CD4-positive, alpha-beta T cell (primary cell): ENCODE results near the gene RIPOR3. TPM values are rescaled to one million over a fixed set of nuclear protein-coding genes. Genes with fewer than 3 reads are reported as not detected.

Source experiments
- ATAC-seq: fragments of 200-7000 bp; cut with Tn5 transposase; one replicate; pipeline ENCODE4 v1.10.0; 2022; ENCODE audit warnings: mild to moderate bottlenecking; ENCODE audit not compliant: poor library complexity
- CTCF ChIA-PET: fragments of 350-600 bp; sonication (Branson Sonifier 250); formaldehyde crosslinking; loops from one replicate; lab custom pipeline; 2021; ENCODE audit warnings: antibody characterized with exemption, inconsistent platforms; lab: Charles Lee
- POLR2A ChIA-PET: fragments of 350-600 bp; sonication (Branson Sonifier 250); formaldehyde crosslinking; loops from one replicate; lab custom pipeline; 2021; ENCODE audit warnings: antibody characterized with exemption, inconsistent platforms; lab: Charles Lee
- DNase-seq, 14 experiments: peaks; one replicate each; pipeline ENCODE4 v3.0.0-alpha.2; 2013 to 2020; ENCODE audit warnings: mixed read lengths in 2 of 14
- H3K27ac ChIP-seq, 2 donors: one replicate each; pipeline versions ENCODE4 v1.5.1 to v1.7.0; 2013; ENCODE audit warnings: low read length in 2 of 2, low read depth in 1 of 2, mild to moderate bottlenecking in 1 of 2
- H3K27me3 ChIP-seq, 2 experiments: 1 replicate in 1 of 2; 2 replicates in 1 of 2; pipeline versions ENCODE4 v1.6.1 to v1.7.0; 2013; ENCODE audit warnings: low read length in 2 of 2, control low read depth in 1 of 2, mild to moderate bottlenecking in 1 of 2, moderate library complexity in 1 of 2; ENCODE audit not compliant: insufficient read depth in 2 of 2, control insufficient read depth in 1 of 2
- H3K36me3 ChIP-seq: one replicate; pipeline ENCODE4 v1.6.1; 2013; ENCODE audit warnings: low read length, control low read depth; ENCODE audit not compliant: insufficient read depth
- H3K4me1 ChIP-seq: one replicate; pipeline ENCODE4 v1.6.1; 2013; ENCODE audit warnings: low read length, control low read depth; ENCODE audit not compliant: insufficient read depth
- H3K4me3 ChIP-seq: one replicate; pipeline ENCODE4 v1.5.1; 2013; ENCODE audit warnings: mild to moderate bottlenecking, low read length, moderate library complexity
- H3K9me3 ChIP-seq, 2 experiments: 1 replicate in 1 of 2; 2 replicates in 1 of 2; pipeline versions ENCODE4 v1.6.1 to v1.7.0; 2013; ENCODE audit warnings: low read length in 2 of 2, mild to moderate bottlenecking in 2 of 2, control low read depth in 1 of 2, moderate library complexity in 1 of 2; ENCODE audit not compliant: control insufficient read depth in 1 of 2, insufficient read depth in 1 of 2
- H3K27ac Mint-ChIP-seq: one replicate; pipeline ENCODE4 v1.8.0; 2020; ENCODE audit warnings: mixed read lengths
- H3K27me3 Mint-ChIP-seq: one replicate; pipeline ENCODE4 v1.8.0; 2021; ENCODE audit warnings: mixed read lengths
- H3K36me3 Mint-ChIP-seq: one replicate; pipeline ENCODE4 v1.8.0; 2021; ENCODE audit warnings: low read depth, mixed read lengths
- H3K4me1 Mint-ChIP-seq: one replicate; pipeline ENCODE4 v1.8.0; 2021; ENCODE audit warnings: low read depth, mixed read lengths
- H3K4me3 Mint-ChIP-seq: one replicate; pipeline ENCODE4 v1.8.0; 2020; ENCODE audit warnings: mild to moderate bottlenecking, mixed read lengths
- H3K9me3 Mint-ChIP-seq: one replicate; pipeline ENCODE4 v1.8.0; 2020; ENCODE audit warnings: mixed read lengths
- intact Hi-C, 2 experiments: fragments of 100-400 bp; cut with DNase I in 1 of 2; cut with micrococcal nuclease in 1 of 2; formaldehyde crosslinking; loops; one replicate each; pipeline versions ENCODE4 v1.15.1 to v1.9.0; 2023 to 2025; cut with DNase I, micrococcal nuclease
- total RNA-seq, 174 experiments: library from RNA in 2 of 174; stranded (reverse) in 2 of 174; gene quantifications; one replicate each; pipeline ENCODE4 v1.2.3 and lab custom pipeline; 2021 to 2026
- TF ChIP-seq, protein P1 (sequence below): fragments of 200-600 bp; IDR thresholded peaks from one replicate; pipeline ENCODE4 v1.8.0; 2022; ENCODE audit warnings: antibody characterized with exemption, mild to moderate bottlenecking

The RIPOR3 gene
- total RNA-seq, 2 experiments from 2014 or later: not detected

GRCh38 chr20:50717974-50718761, 26.8 kb upstream of the RIPOR3 start:
- intact Hi-C loops: no loop called here
- TF ChIP-seq, protein P1, sequence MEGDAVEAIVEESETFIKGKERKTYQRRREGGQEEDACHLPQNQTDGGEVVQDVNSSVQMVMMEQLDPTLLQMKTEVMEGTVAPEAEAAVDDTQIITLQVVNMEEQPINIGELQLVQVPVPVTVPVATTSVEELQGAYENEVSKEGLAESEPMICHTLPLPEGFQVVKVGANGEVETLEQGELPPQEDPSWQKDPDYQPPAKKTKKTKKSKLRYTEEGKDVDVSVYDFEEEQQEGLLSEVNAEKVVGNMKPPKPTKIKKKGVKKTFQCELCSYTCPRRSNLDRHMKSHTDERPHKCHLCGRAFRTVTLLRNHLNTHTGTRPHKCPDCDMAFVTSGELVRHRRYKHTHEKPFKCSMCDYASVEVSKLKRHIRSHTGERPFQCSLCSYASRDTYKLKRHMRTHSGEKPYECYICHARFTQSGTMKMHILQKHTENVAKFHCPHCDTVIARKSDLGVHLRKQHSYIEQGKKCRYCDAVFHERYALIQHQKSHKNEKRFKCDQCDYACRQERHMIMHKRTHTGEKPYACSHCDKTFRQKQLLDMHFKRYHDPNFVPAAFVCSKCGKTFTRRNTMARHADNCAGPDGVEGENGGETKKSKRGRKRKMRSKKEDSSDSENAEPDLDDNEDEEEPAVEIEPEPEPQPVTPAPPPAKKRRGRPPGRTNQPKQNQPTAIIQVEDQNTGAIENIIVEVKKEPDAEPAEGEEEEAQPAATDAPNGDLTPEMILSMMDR: no peak
- H3K9me3 ChIP-seq: no peaks in the 10 kb centered on the region
- Mint-ChIP-seq H3K4me1 (no peaks in the 10 kb centered on the region), H3K36me3 (no peaks in the 10 kb centered on the region), H3K4me3 (no peak overlapping the region), H3K27me3 (peaks cover 12% of the 10 kb centered on the region), H3K9me3 (no peaks in the 10 kb centered on the region), H3K27ac (no peak overlapping the region)
- no peak for DNase-seq
- H3K4me3 ChIP-seq: no peak overlapping the region
- ATAC-seq: no peak
- H3K27me3 ChIP-seq: peaks cover 0 to 7% of the 10 kb centered on the region in 2 experiments
- ChIA-PET CTCF (no interaction called here), POLR2A (no interaction called here)
- no peaks in the 10 kb centered on the region for H3K36me3 ChIP-seq
- H3K27ac ChIP-seq: no peak overlapping the region
- no peaks in the 10 kb centered on the region for H3K4me1 ChIP-seq

DNA sequence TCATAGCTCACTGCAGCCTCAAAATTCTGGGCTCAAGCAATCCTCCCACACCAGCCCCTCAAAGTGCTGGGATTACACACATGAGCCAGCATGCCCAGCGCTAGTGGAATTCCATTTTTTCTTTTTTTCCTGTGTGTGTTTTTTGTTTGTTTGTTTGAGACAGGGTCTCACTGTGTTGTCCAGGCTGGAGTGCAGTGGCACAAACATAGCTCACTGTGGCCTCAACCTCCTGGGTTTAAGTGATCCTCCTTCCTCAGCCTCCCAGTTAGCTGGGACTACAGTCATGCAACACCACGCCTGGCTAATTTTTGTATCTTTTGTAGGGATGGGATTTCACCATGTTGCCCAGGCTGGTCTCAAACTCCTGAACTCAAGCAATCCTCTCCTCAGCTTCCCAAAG, 26.0 kb upstream of the RIPOR3 start:
- CTCF ChIA-PET: no interaction called here

DNA sequence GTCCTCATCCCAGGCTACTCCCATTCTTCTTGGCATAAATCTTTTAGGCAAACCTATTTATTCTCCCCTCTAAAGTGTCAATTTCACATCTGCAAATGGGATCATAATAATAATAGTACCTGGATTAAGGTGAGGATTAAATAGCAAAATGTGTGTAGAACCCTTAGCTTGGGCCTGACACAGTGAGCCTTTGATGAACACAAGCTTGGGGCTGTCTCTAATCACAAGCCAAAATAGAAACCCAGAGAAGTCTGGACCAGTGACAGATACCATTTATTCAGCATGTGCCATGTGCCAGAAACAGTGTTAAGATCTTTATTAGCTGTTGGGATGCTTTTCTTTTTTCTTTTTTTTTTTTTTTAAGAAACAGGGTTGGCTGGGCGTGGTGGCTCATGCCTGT, 25.2 kb upstream of the RIPOR3 start:
- Mint-ChIP-seq H3K27ac (no peak overlapping the region), H3K4me1 (no peaks in the 10 kb centered on the region), H3K27me3 (peaks cover 23% of the 10 kb centered on the region), H3K36me3 (no peaks in the 10 kb centered on the region), H3K9me3 (no peaks in the 10 kb centered on the region), H3K4me3 (no peak overlapping the region)
- ChIA-PET CTCF (no interaction called here), POLR2A (no interaction called here)
- Histone ChIP-seq H3K9me3 (no peaks in the 10 kb centered on the region), H3K27ac (no peak overlapping the region), H3K4me1 (no peaks in the 10 kb centered on the region), H3K27me3 (peaks cover 0 to 7% of the 10 kb centered on the region in 2 experiments), H3K36me3 (no peaks in the 10 kb centered on the region), H3K4me3 (no peak overlapping the region)
- DNase-seq (no peak), ATAC-seq (no peak)
- TF ChIP-seq, protein P1: no peak
- intact Hi-C loops: no loop called here

More for the DNA sequence above, 26.0 kb upstream of the RIPOR3 start:
- Mint-ChIP-seq H3K36me3 (no peaks in the 10 kb centered on the region), H3K4me3 (no peak overlapping the region), H3K4me1 (no peaks in the 10 kb centered on the region), H3K27ac (no peak overlapping the region), H3K9me3 (no peaks in the 10 kb centered on the region), H3K27me3 (peaks cover 17% of the 10 kb centered on the region)
- Histone ChIP-seq H3K27ac (no peak overlapping the region), H3K4me3 (no peak overlapping the region), H3K36me3 (no peaks in the 10 kb centered on the region), H3K27me3 (peaks cover 0 to 7% of the 10 kb centered on the region in 2 experiments), H3K9me3 (no peaks in the 10 kb centered on the region), H3K4me1 (no peaks in the 10 kb centered on the region)
- no peak for DNase-seq
- TF ChIP-seq, protein P1: no peak
- POLR2A ChIA-PET: no interaction called here
- intact Hi-C loops: no loop called here
- no peak for ATAC-seq
